ENCODE results near the gene CLASRP.

CLASRP gene

GRCh38 chr19:45019187-45019586 lies 19.7 kb upstream of the CLASRP start:
- no peak for DNase-seq (ENCODE audit: insufficient read length, low spot score)
- no peak for FAIRE-seq

- DNase-seq (ENCODE audit: insufficient read length, low spot score) (no peak), FAIRE-seq (no peak)
Observed at GRCh38 chr19:45020071-45020470, 18.8 kb upstream of the CLASRP start.

GRCh38 chr19:45021971-45022370 lies 16.9 kb upstream of the CLASRP start:
- DNase-seq (ENCODE audit: insufficient read length, low spot score): no peak
- no peak for FAIRE-seq

GRCh38 chr19:45023048-45023447 lies 15.8 kb upstream of the CLASRP start:
- DNase-seq (ENCODE audit: insufficient read length, low spot score) (no peak), FAIRE-seq (no peak)

GRCh38 chr19:45025264-45025663 lies 13.6 kb upstream of the CLASRP start:
- FAIRE-seq (no peak), DNase-seq (ENCODE audit: insufficient read length, low spot score) (no peak)

GRCh38 chr19:45027371-45027770 lies 11.5 kb upstream of the CLASRP start:
- DNase-seq (ENCODE audit: insufficient read length, low spot score): no peak
- no peak for FAIRE-seq

- DNase-seq (ENCODE audit: insufficient read length, low spot score) (no peak), FAIRE-seq (no peak)
Observed at GRCh38 chr19:45030825-45031224, 8.0 kb upstream of the CLASRP start.

- no peak for FAIRE-seq
- DNase-seq (ENCODE audit: insufficient read length, low spot score): no peak
Observed at GRCh38 chr19:45032421-45032820, 6.4 kb upstream of the CLASRP start.

- DNase-seq (ENCODE audit: insufficient read length, low spot score) (no peak), FAIRE-seq (no peak)
Observed at GRCh38 chr19:45035755-45036154, 3.1 kb upstream of the CLASRP start.

- FAIRE-seq (no peak), DNase-seq (ENCODE audit: insufficient read length, low spot score) (no peak)
Observed at GRCh38 chr19:45037393-45038169, 1.3 kb upstream of the CLASRP start.

GRCh38 chr19:45040059-45040771 lies 1.4 kb downstream of the CLASRP start:
- FAIRE-seq: no peak
- DNase-seq (ENCODE audit: insufficient read length, low spot score): no peak

- no peak for FAIRE-seq
- DNase-seq (ENCODE audit: insufficient read length, low spot score): no peak
Observed at GRCh38 chr19:45041125-45041524, 2.3 kb downstream of the CLASRP start.

GRCh38 chr19:45045671-45046353 lies 7.0 kb downstream of the CLASRP start:
- no peak for DNase-seq (ENCODE audit: insufficient read length, low spot score)

GRCh38 chr19:45046355-45046754 lies 7.5 kb downstream of the CLASRP start:
- DNase-seq (ENCODE audit: insufficient read length, low spot score) (no peak), FAIRE-seq (no peak)

More at GRCh38 chr19:45045671-45046353, 7.0 kb downstream of the CLASRP start:
- FAIRE-seq: no peak

GRCh38 chr19:45047188-45047797 lies 8.4 kb downstream of the CLASRP start:
- DNase-seq (ENCODE audit: insufficient read length, low spot score): no peak
- FAIRE-seq: no peak

- DNase-seq (ENCODE audit: insufficient read length, low spot score) (no peak), FAIRE-seq (no peak)
Observed at GRCh38 chr19:45049073-45049736, 10.4 kb downstream of the CLASRP start.

- DNase-seq (ENCODE audit: insufficient read length, low spot score): no peak
- FAIRE-seq: no peak
Observed at GRCh38 chr19:45050036-45050435, 11.2 kb downstream of the CLASRP start.

GRCh38 chr19:45051929-45052579 lies 13.2 kb downstream of the CLASRP start:
- DNase-seq (ENCODE audit: insufficient read length, low spot score): no peak
- no peak for FAIRE-seq

GRCh38 chr19:45056831-45057230 lies 18.0 kb downstream of the CLASRP start:
- DNase-seq (ENCODE audit: insufficient read length, low spot score) (no peak), FAIRE-seq (no peak)

GRCh38 chr19:45057444-45057843 lies 18.6 kb downstream of the CLASRP start:
- FAIRE-seq: no peak
- no peak for DNase-seq (ENCODE audit: insufficient read length, low spot score)
